H1 (cell line): ENCODE measurements around the gene ZGLP1. TPM values are rescaled to one million over a fixed set of nuclear protein-coding genes. Genes with fewer than 3 reads are reported as not detected.
A peak's percentile ranks its signal among the peaks of the same experiment; 100 is the strongest.

Experiments
- CTCF ChIA-PET: fragments of 300-600 bp; sonication (Branson Sonifier 250); formaldehyde crosslinking; loops from one replicate; lab custom pipeline; 2021; ENCODE audit not compliant: partially characterized antibody; lab: Charles Lee
- POLR2A ChIA-PET: fragments of 300-600 bp; sonication (Branson Sonifier 250); formaldehyde crosslinking; loops from one replicate; lab custom pipeline; 2021; ENCODE audit warnings: inconsistent platforms; ENCODE audit not compliant: partially characterized antibody; lab: Charles Lee
- DNase-seq, 2 experiments: peaks; one replicate each; pipeline versions ENCODE4 v3.0.0 to v3.0.0-alpha.2; 2010 to 2022; ENCODE audit warnings: low spot score in 2 of 2, low read depth in 1 of 2, mixed read lengths in 1 of 2
- FAIRE-seq: peaks from 2 replicates; lab custom pipeline; 2011; peaks lifted over from hg19 to GRCh38; lab: Jason Lieb, UNC
- H2AFZ ChIP-seq: 2 replicates; pipeline ENCODE4 v1.8.1; 2012; ENCODE audit warnings: low read length, inconsistent platforms
- H2AK5ac ChIP-seq: 2 replicates; pipeline ENCODE4 v1.6.1; 2013; ENCODE audit warnings: low read depth, low read length
- H2BK120ac ChIP-seq: replicated peaks from 2 replicates; pipeline ENCODE3; 2013; ENCODE audit warnings: low read depth, low read length, inconsistent platforms
- H2BK12ac ChIP-seq: 2 replicates; pipeline ENCODE4 v1.6.1; 2013; ENCODE audit warnings: low read depth, low read length
- H2BK15ac ChIP-seq: 2 replicates; pipeline ENCODE4 v1.6.1; 2013; ENCODE audit warnings: low read length
- H2BK20ac ChIP-seq: 2 replicates; pipeline ENCODE4 v1.6.1; 2013; ENCODE audit warnings: low read length
- H2BK5ac ChIP-seq: 2 replicates; pipeline ENCODE4 v1.6.1; 2013; ENCODE audit warnings: low read depth, low read length
- H3K14ac ChIP-seq: 2 replicates; pipeline ENCODE4 v1.6.1; 2013; ENCODE audit warnings: inconsistent platforms; ENCODE audit not compliant: insufficient read length
- H3K18ac ChIP-seq: 2 replicates; pipeline ENCODE4 v1.6.1; 2013; ENCODE audit warnings: low read length; ENCODE audit errors: extremely low read depth
- H3K23ac ChIP-seq: 2 replicates; pipeline ENCODE4 v1.6.1; 2013; ENCODE audit warnings: inconsistent platforms; ENCODE audit not compliant: insufficient read length
- H3K23me2 ChIP-seq: 2 replicates; pipeline ENCODE4 v1.6.1; 2013; ENCODE audit warnings: low read depth, low read length
- H3K27ac ChIP-seq: 2 replicates; pipeline ENCODE4 v1.6.1; 2011; ENCODE audit warnings: low read depth, low read length, inconsistent platforms
- H3K27me3 ChIP-seq, 4 experiments: replicated peaks in 1 of 4; 1 replicate in 1 of 4; 2 replicates in 3 of 4; pipeline versions ENCODE4 v1.6.1 to v1.8.1; 2011 to 2013; ENCODE audit warnings: low read length in 3 of 4, mild to moderate bottlenecking in 3 of 4, inconsistent platforms in 2 of 4, mixed read lengths in 2 of 4, moderate library complexity in 1 of 4; ENCODE audit not compliant: control insufficient read depth in 3 of 4, insufficient read depth in 3 of 4; ENCODE audit errors: extremely low read depth in 1 of 4
- H3K36me3 ChIP-seq, 4 experiments: 2 replicates each; pipeline versions ENCODE4 v1.6.1 to v1.8.1; 2011 to 2013; ENCODE audit warnings: mild to moderate bottlenecking in 4 of 4, low read length in 3 of 4, moderate library complexity in 2 of 4, control low read depth in 1 of 4, inconsistent platforms in 1 of 4; ENCODE audit not compliant: insufficient read depth in 4 of 4, control insufficient read depth in 2 of 4
- H3K4ac ChIP-seq: replicated peaks from 2 replicates; pipeline ENCODE3; 2013; ENCODE audit warnings: low read length, low read depth, mixed read lengths, inconsistent platforms; ENCODE audit not compliant: insufficient read length
- H3K4me1 ChIP-seq, 4 experiments: replicated peaks in 1 of 4; 1 replicate in 1 of 4; 2 replicates in 3 of 4; pipeline versions ENCODE4 v1.6.1 to v1.8.1; 2011 to 2013; ENCODE audit warnings: low read length in 3 of 4, inconsistent platforms in 2 of 4, mixed read lengths in 1 of 4; ENCODE audit not compliant: insufficient read depth in 4 of 4, control insufficient read depth in 3 of 4
- H3K4me2 ChIP-seq, 2 experiments: 2 replicates each; pipeline versions ENCODE4 v1.6.1 to v1.8.1; 2011 to 2013; ENCODE audit warnings: low read depth in 2 of 2, low read length in 2 of 2, control low read depth in 1 of 2, inconsistent platforms in 1 of 2, mild to moderate bottlenecking in 1 of 2; ENCODE audit not compliant: insufficient read depth in 1 of 2
- H3K4me3 ChIP-seq, 4 experiments: fragments of 200-600, 300-600 bp in 1 of 4; sonication (generic), shearing (Covaris generic), sonication (Bioruptor Twin) in 1 of 4; 2 replicates each; pipeline versions ENCODE4 v1.5.1 to v1.8.1; 2011 to 2016; ENCODE audit warnings: low read length in 4 of 4, low read depth in 3 of 4, control low read depth in 2 of 4, inconsistent platforms in 2 of 4, mild to moderate bottlenecking in 2 of 4, mixed read lengths in 1 of 4, moderate library complexity in 1 of 4; ENCODE audit not compliant: insufficient read depth in 2 of 4; ENCODE audit errors: extremely low read depth in 1 of 4
- H3K56ac ChIP-seq: replicated peaks from 2 replicates; pipeline ENCODE3; 2013; ENCODE audit warnings: low read depth, mild to moderate bottlenecking, mixed read lengths, low read length, inconsistent platforms; ENCODE audit not compliant: insufficient read length
- H3K79me1 ChIP-seq: 2 replicates; pipeline ENCODE4 v1.6.1; 2013; ENCODE audit warnings: low read depth, low read length, control low read depth
- H3K79me2 ChIP-seq, 2 experiments: 2 replicates each; pipeline versions ENCODE4 v1.6.1 to v1.8.1; 2012 to 2013; ENCODE audit warnings: low read length in 2 of 2, mild to moderate bottlenecking in 2 of 2, inconsistent platforms in 1 of 2; ENCODE audit not compliant: insufficient read depth in 2 of 2, control insufficient read depth in 1 of 2
- H3K9ac ChIP-seq, 4 experiments: replicated peaks in 1 of 4; 1 replicate in 1 of 4; 2 replicates in 3 of 4; pipeline versions ENCODE4 v1.6.1 to v1.8.1; 2011 to 2013; ENCODE audit warnings: low read depth in 3 of 4, low read length in 3 of 4, control low read depth in 2 of 4, mild to moderate bottlenecking in 2 of 4, moderate library complexity in 2 of 4, inconsistent platforms in 1 of 4; ENCODE audit errors: extremely low read depth in 1 of 4
- H3K9me3 ChIP-seq, 2 experiments: 2 replicates each; pipeline versions ENCODE4 v1.6.1 to v1.8.1; 2012 to 2013; ENCODE audit warnings: mild to moderate bottlenecking in 2 of 2, moderate library complexity in 2 of 2, control low read depth in 1 of 2, inconsistent platforms in 1 of 2, low read depth in 1 of 2, low read length in 1 of 2, mixed read lengths in 1 of 2; ENCODE audit not compliant: insufficient read depth in 2 of 2
- H4K20me1 ChIP-seq, 2 experiments: replicated peaks in 1 of 2; 2 replicates each; pipeline versions ENCODE3 to v1.8.1; 2011 to 2013; ENCODE audit warnings: inconsistent platforms in 2 of 2, low read length in 2 of 2, mild to moderate bottlenecking in 1 of 2; ENCODE audit not compliant: insufficient read depth in 2 of 2, control insufficient read depth in 1 of 2
- H4K5ac ChIP-seq: 2 replicates; pipeline ENCODE4 v1.6.1; 2013; ENCODE audit warnings: low read length, low read depth, mixed read lengths, inconsistent platforms; ENCODE audit not compliant: insufficient read length
- H4K8ac ChIP-seq: 2 replicates; pipeline ENCODE4 v1.8.0; 2013; ENCODE audit warnings: mild to moderate bottlenecking, moderate library complexity, low read length, inconsistent platforms; ENCODE audit not compliant: insufficient read depth; ENCODE audit errors: extremely low read depth
- H4K91ac ChIP-seq: replicated peaks from 2 replicates; pipeline ENCODE3; 2013; ENCODE audit warnings: low read length, mixed read lengths, inconsistent platforms; ENCODE audit not compliant: insufficient read length
- CHD2 ChIP-seq: IDR thresholded peaks from 2 replicates; pipeline ENCODE4 v1.6.1; 2012; ENCODE audit warnings: low read length, improper control_type of control experiment
- E2F6 ChIP-seq: IDR thresholded peaks from 2 replicates; pipeline ENCODE4 v1.6.1; 2012; ENCODE audit warnings: inconsistent platforms
- EGR1 ChIP-seq: IDR thresholded peaks from 2 replicates; pipeline ENCODE4 v1.6.1; 2011; ENCODE audit warnings: low read depth, low read length, borderline replicate concordance
- RXRA ChIP-seq: IDR thresholded peaks from 2 replicates; pipeline ENCODE4 v1.6.1; 2011; ENCODE audit warnings: low read depth, mild to moderate bottlenecking, low read length, moderate library complexity; ENCODE audit not compliant: insufficient read depth
- SP1 ChIP-seq: IDR thresholded peaks from 2 replicates; pipeline ENCODE4 v1.6.1; 2011; ENCODE audit warnings: low read depth, low read length
- WGBS, 2 experiments: shearing (Covaris generic) in 1 of 2; methylation state at CpG; one replicate each; pipeline versions ENCODE4 v1.1.6 to v1.1.7; 2013 to 2015; ENCODE audit warnings: low lambda C conversion rate in 2 of 2, mixed read lengths in 2 of 2, inconsistent platforms in 1 of 2, low coverage in 1 of 2, missing lambda C conversion rate in 1 of 2; ENCODE audit not compliant: insufficient replicate concordance in 2 of 2, insufficient coverage in 1 of 2, insufficient read length in 1 of 2; ENCODE audit errors: extremely low coverage in 1 of 2, missing lambda C conversion rate in 1 of 2; 5-methylcytosine and 5-hydroxymethylcytosine counted together
- polyA plus RNA-seq, 7 experiments: library from polyadenylated mRNA; depleted of rRNA in 3 of 7; stranded (reverse) in 5 of 7; unstranded in 2 of 7; fragments of >200 nt in 5 of 7; fragments of 200-250 nt in 2 of 7; gene quantifications; 1 replicate in 5 of 7; 2 replicates in 1 of 7; 4 replicates in 1 of 7; pipeline versions ENCODE4 v1.2.1 to v1.2.3, GENCODE V29; 2011 to 2013; ENCODE audit warnings: missing spikeins in 2 of 7, mixed read lengths in 2 of 7
- total RNA-seq: library from RNA; stranded (reverse); fragmentation: NEBNext Ultra II Directional; extraction: Animal tissue kit (Norgen Biotek cat#: 25700); gene quantifications from 2 replicates; pipeline ENCODE4 v1.2.1, GENCODE V29; 2021

ZGLP1 gene
- total and polyA plus RNA-seq, 2 of the 8 experiments (the other 6 are each of a cell fraction or from before 2014, with no cell fraction given), result 4.2 to 5.1 TPM

GRCh38 chr19:10268071-10268470, 41.5 kb downstream of the ZGLP1 start:
- Histone ChIP-seq H2AFZ (no peak overlapping the region), H4K20me1 (no peaks in the 10 kb centered on the region), H3K56ac (no peak overlapping the region), H3K9me3 (no peaks in the 10 kb centered on the region), H3K4me1 (peaks cover 0 to 8% (median 5%) of the 10 kb centered on the region in 4 experiments; a peak in 5 of 7 replicates), H4K91ac (no peak overlapping the region), H3K79me2 (no peaks in the 10 kb centered on the region), H4K5ac (no peak overlapping the region), H3K4me3 (no peak overlapping the region), H3K4me2 (no peak overlapping the region), H3K23me2 (peaks cover 11% of the 10 kb centered on the region; the same call in 1 of the 2 replicates), H3K4ac (no peak overlapping the region), H3K79me1 (no peaks in the 10 kb centered on the region), H3K27ac (no peak overlapping the region), H4K8ac (no peak overlapping the region), H2BK5ac (no peak overlapping the region), H3K18ac (no peak overlapping the region), H2BK12ac (no peak overlapping the region), H3K23ac (no peak overlapping the region), H3K27me3 (peaks cover 9 to 25% (median 23%) of the 10 kb centered on the region in 4 experiments), H2BK20ac (no peak overlapping the region), H3K36me3 (no peaks in the 10 kb centered on the region), H3K9ac (no peak overlapping the region), H3K14ac (no peak overlapping the region), H2AK5ac (0 out of 2 replicates have a peak overlapping the region, but pooled peaks have one; percentile 39), H2BK120ac (no peak overlapping the region), H2BK15ac (no peak overlapping the region)
- 80% methylated on average over 6 of the region's 6 CpGs; no CpG with 5 or more reads in 1 of the 2 experiments for WGBS, 2 experiments
- ChIA-PET POLR2A (interaction anchor here (0.6 to 1.8 kb wide), 5 partner anchors 9 to 288 kb away, joined by 3 to 6 read pairs (median 3); partner anchors contain the start of gene TYK2), CTCF (interaction anchor here (0.6 to 9.4 kb wide), 9 partner anchors 9 to 238 kb away, joined by 3 to 122 read pairs (median 4); partner anchors contain the start of genes ICAM4, ICAM5 and TYK2)
- FAIRE-seq (no peak), DNase-seq (no peak)
- TF ChIP-seq E2F6 (no peak), SP1 (no peak), EGR1 (no peak), CHD2 (no peak), RXRA (no peak)
